ENCODE measurements around the gene PKP3.

- TF ChIP-seq CTCF (IDR thresholded peaks at IDR 0.05 in 4 of 5, conservative IDR thresholded peaks at IDR 0.05 in 1 of 5), result no peak
- TF ChIP-seq POLR2A (IDR thresholded peaks at IDR 0.05), result no peak
Measured at GRCh38 chr11:441043-441417, 47.0 kb downstream of the PKP3 start.
